DND-41 (cell line): ENCODE data around the gene LDHAL6B.

Source experiments
- ATAC-seq: fragments of 200-7000 bp; cut with Tn5 transposase; 3 replicates; pipeline ENCODE4 v1.9.1; 2021; ENCODE audit warnings: low read depth; ENCODE audit not compliant: insufficient read depth
- DNase-seq: peaks from one replicate; pipeline ENCODE4 v3.0.0-alpha.2; 2020
- H2AFZ ChIP-seq: 2 replicates; pipeline ENCODE4 v1.6.0; 2012; ENCODE audit warnings: low read depth, low read length
- H3K27ac ChIP-seq: 2 replicates; pipeline ENCODE4 v1.5.1; 2012; ENCODE audit warnings: low read length, inconsistent platforms
- H3K27me3 ChIP-seq: fragments of 200-600 bp; sonication (generic); 2 replicates; pipeline ENCODE4 v1.6.0; 2012; ENCODE audit warnings: low read length, mild to moderate bottlenecking, inconsistent platforms; ENCODE audit not compliant: insufficient read depth, poor library complexity
- H3K36me3 ChIP-seq: 2 replicates; pipeline ENCODE4 v1.5.1; 2012; ENCODE audit warnings: low read length, inconsistent platforms; ENCODE audit not compliant: insufficient read depth
- H3K4me1 ChIP-seq: 2 replicates; pipeline ENCODE4 v1.5.1; 2012; ENCODE audit warnings: mild to moderate bottlenecking, low read length; ENCODE audit not compliant: insufficient read depth
- H3K4me2 ChIP-seq: 2 replicates; pipeline ENCODE4 v1.6.0; 2012; ENCODE audit warnings: mild to moderate bottlenecking, moderate library complexity, low read length, inconsistent platforms; ENCODE audit not compliant: insufficient read depth
- H3K4me3 ChIP-seq, 2 experiments: fragments of 200-600 bp in 1 of 2; shearing (Covaris generic) in 1 of 2; 2 replicates each; pipeline ENCODE4 v1.5.1; 2012 to 2016; ENCODE audit warnings: inconsistent platforms in 2 of 2, low read length in 2 of 2, mild to moderate bottlenecking in 2 of 2, low read depth in 1 of 2, moderate library complexity in 1 of 2
- H3K79me2 ChIP-seq: 2 replicates; pipeline ENCODE4 v1.6.0; 2012; ENCODE audit warnings: low read length, inconsistent platforms; ENCODE audit not compliant: insufficient read depth
- H3K9ac ChIP-seq: 2 replicates; pipeline ENCODE4 v1.6.0; 2012; ENCODE audit warnings: low read depth, mild to moderate bottlenecking, inconsistent platforms, low read length, moderate library complexity
- H3K9me3 ChIP-seq: 2 replicates; pipeline ENCODE4 v1.5.1; 2012; ENCODE audit warnings: low read length, moderate library complexity, mild to moderate bottlenecking, inconsistent platforms; ENCODE audit not compliant: insufficient read depth, severe bottlenecking
- H4K20me1 ChIP-seq: 2 replicates; pipeline ENCODE4 v1.6.0; 2012; ENCODE audit warnings: low read length; ENCODE audit not compliant: insufficient read depth
- CTCF ChIP-seq: IDR thresholded peaks from 2 replicates; pipeline ENCODE4 v1.5.1; 2012; ENCODE audit warnings: borderline replicate concordance, low read length, moderate library complexity, mild to moderate bottlenecking; ENCODE audit not compliant: poor library complexity, severe bottlenecking; ENCODE audit errors: extremely low read depth
- EZH2 ChIP-seq: IDR thresholded peaks from 3 replicates; pipeline ENCODE4 v1.6.1; 2012; ENCODE audit warnings: borderline replicate concordance, low read depth, mild to moderate bottlenecking, moderate library complexity, low read length, inconsistent platforms; ENCODE audit not compliant: severe bottlenecking

The LDHAL6B gene

GRCh38 chr15:59224474-59224873 lies 17.8 kb downstream of the LDHAL6B start:
- no peaks in the 10 kb centered on the region for H3K36me3 ChIP-seq
- H2AFZ ChIP-seq: no peak overlapping the region
- H3K9me3 ChIP-seq: no peaks in the 10 kb centered on the region
- H3K79me2 ChIP-seq: no peaks in the 10 kb centered on the region
- TF ChIP-seq EZH2 (no peak), CTCF (no peak)
- no peak overlapping the region for H3K4me2 ChIP-seq
- no peaks in the 10 kb centered on the region for H3K4me1 ChIP-seq
- DNase-seq (no peak), ATAC-seq (no peak)
- no peak overlapping the region for H3K9ac ChIP-seq
- no peak overlapping the region for H3K27ac ChIP-seq
- no peaks in the 10 kb centered on the region for H4K20me1 ChIP-seq
- peaks cover 3% of the 10 kb centered on the region for H3K27me3 ChIP-seq
- H3K4me3 ChIP-seq: no peak overlapping the region

- H2AFZ ChIP-seq: no peak overlapping the region
- no peak for DNase-seq
- H3K27me3 ChIP-seq: peaks cover 3% of the 10 kb centered on the region
- no peak overlapping the region for H3K9ac ChIP-seq
- H3K79me2 ChIP-seq: no peaks in the 10 kb centered on the region
- ATAC-seq: no peak
- H3K4me3 ChIP-seq: no peak overlapping the region
- TF ChIP-seq EZH2 (no peak), CTCF (no peak)
- H4K20me1 ChIP-seq: no peaks in the 10 kb centered on the region
- no peak overlapping the region for H3K27ac ChIP-seq
- no peaks in the 10 kb centered on the region for H3K36me3 ChIP-seq
- H3K4me1 ChIP-seq: no peaks in the 10 kb centered on the region
- H3K9me3 ChIP-seq: no peaks in the 10 kb centered on the region
- H3K4me2 ChIP-seq: no peak overlapping the region
Measured at GRCh38 chr15:59227021-59227420, 20.4 kb downstream of the LDHAL6B start.

GRCh38 chr15:59229015-59229414 lies 22.4 kb downstream of the LDHAL6B start:
- Histone ChIP-seq H3K4me3 (no peak overlapping the region), H3K9ac (no peak overlapping the region), H3K4me2 (no peak overlapping the region), H3K27ac (no peak overlapping the region), H3K4me1 (no peaks in the 10 kb centered on the region), H4K20me1 (no peaks in the 10 kb centered on the region), H2AFZ (no peak overlapping the region), H3K9me3 (no peaks in the 10 kb centered on the region), H3K27me3 (peaks cover 3% of the 10 kb centered on the region), H3K79me2 (no peaks in the 10 kb centered on the region), H3K36me3 (no peaks in the 10 kb centered on the region)
- DNase-seq (no peak), ATAC-seq (no peak)
- TF ChIP-seq CTCF: no peak
- no peak for TF ChIP-seq EZH2

GRCh38 chr15:59229453-59229852 lies 22.8 kb downstream of the LDHAL6B start:
- Histone ChIP-seq H3K36me3 (no peaks in the 10 kb centered on the region), H2AFZ (no peak overlapping the region), H3K27me3 (peaks cover 3% of the 10 kb centered on the region), H3K9me3 (no peaks in the 10 kb centered on the region), H3K4me1 (no peaks in the 10 kb centered on the region), H3K9ac (no peak overlapping the region), H3K27ac (no peak overlapping the region), H4K20me1 (no peaks in the 10 kb centered on the region), H3K79me2 (no peaks in the 10 kb centered on the region), H3K4me2 (no peak overlapping the region), H3K4me3 (no peak overlapping the region)
- TF ChIP-seq CTCF: no peak
- TF ChIP-seq EZH2: no peak
- ATAC-seq (no peak), DNase-seq (no peak)
